BJ (cell line): ENCODE results near the gene PDLIM7. TPM values are rescaled to one million over a fixed set of nuclear protein-coding genes. Genes with fewer than 3 reads are reported as not detected.

ENCODE experiments used
- CTCF ChIA-PET: fragments of 350-600 bp; formaldehyde crosslinking; extraction: SDS; loops from one replicate; lab custom pipeline; 2021; ENCODE audit warnings: antibody characterized with exemption, inconsistent platforms; lab: Yijun Ruan, JAX
- POLR2A ChIA-PET: fragments of 300-600 bp; sonication (Branson Sonifier 250); formaldehyde crosslinking; extraction: SDS; loops from one replicate; lab custom pipeline; 2021; ENCODE audit warnings: antibody characterized with exemption; lab: Charles Lee
- DNase-seq: peaks from one replicate; pipeline ENCODE4 v3.0.0-alpha.2; 2011; ENCODE audit warnings: low read depth
- H3K27me3 ChIP-seq: 2 replicates; pipeline ENCODE4 v1.6.0; 2011; ENCODE audit warnings: low read length; ENCODE audit not compliant: control insufficient read depth, insufficient read depth
- H3K36me3 ChIP-seq: 2 replicates; pipeline ENCODE4 v1.5.1; 2011; ENCODE audit warnings: low read length; ENCODE audit not compliant: control insufficient read depth, insufficient read depth
- H3K4me3 ChIP-seq: 2 replicates; pipeline ENCODE4 v1.5.1; 2011; ENCODE audit warnings: low read depth, mild to moderate bottlenecking, control low read depth, low read length
- polyA plus RNA-seq: library from polyadenylated mRNA; depleted of rRNA; stranded (reverse); fragments of >200 nt; gene quantifications from 2 replicates; pipeline ENCODE4 v1.2.3, GENCODE V29; 2011
- TF ChIP-seq, protein P1 (sequence below): IDR thresholded peaks from 2 replicates; pipeline ENCODE4 v1.5.1; 2011; ENCODE audit warnings: low read depth, mild to moderate bottlenecking, control low read depth, inconsistent platforms, low read length, moderate library complexity; ENCODE audit not compliant: insufficient read depth

The PDLIM7 gene
- polyA plus RNA-seq, 1 experiment: 624 TPM

- TF ChIP-seq, protein P1, sequence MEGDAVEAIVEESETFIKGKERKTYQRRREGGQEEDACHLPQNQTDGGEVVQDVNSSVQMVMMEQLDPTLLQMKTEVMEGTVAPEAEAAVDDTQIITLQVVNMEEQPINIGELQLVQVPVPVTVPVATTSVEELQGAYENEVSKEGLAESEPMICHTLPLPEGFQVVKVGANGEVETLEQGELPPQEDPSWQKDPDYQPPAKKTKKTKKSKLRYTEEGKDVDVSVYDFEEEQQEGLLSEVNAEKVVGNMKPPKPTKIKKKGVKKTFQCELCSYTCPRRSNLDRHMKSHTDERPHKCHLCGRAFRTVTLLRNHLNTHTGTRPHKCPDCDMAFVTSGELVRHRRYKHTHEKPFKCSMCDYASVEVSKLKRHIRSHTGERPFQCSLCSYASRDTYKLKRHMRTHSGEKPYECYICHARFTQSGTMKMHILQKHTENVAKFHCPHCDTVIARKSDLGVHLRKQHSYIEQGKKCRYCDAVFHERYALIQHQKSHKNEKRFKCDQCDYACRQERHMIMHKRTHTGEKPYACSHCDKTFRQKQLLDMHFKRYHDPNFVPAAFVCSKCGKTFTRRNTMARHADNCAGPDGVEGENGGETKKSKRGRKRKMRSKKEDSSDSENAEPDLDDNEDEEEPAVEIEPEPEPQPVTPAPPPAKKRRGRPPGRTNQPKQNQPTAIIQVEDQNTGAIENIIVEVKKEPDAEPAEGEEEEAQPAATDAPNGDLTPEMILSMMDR: no peak
- H3K27me3 ChIP-seq: no peaks in the 10 kb centered on the region
- ChIA-PET POLR2A (no interaction called here), CTCF (interaction anchor here (1.2 to 1.6 kb wide), 2 partner anchors 12 to 64 kb away, joined by 3 read pairs; partner anchors contain the start of gene DDX41)
- H3K36me3 ChIP-seq: peaks cover 65% of the 10 kb centered on the region
- no peak for DNase-seq
- no peak overlapping the region for H3K4me3 ChIP-seq
Measured at GRCh38 chr5:177528631-177529030, 31.2 kb upstream of the PDLIM7 start.

DNA sequence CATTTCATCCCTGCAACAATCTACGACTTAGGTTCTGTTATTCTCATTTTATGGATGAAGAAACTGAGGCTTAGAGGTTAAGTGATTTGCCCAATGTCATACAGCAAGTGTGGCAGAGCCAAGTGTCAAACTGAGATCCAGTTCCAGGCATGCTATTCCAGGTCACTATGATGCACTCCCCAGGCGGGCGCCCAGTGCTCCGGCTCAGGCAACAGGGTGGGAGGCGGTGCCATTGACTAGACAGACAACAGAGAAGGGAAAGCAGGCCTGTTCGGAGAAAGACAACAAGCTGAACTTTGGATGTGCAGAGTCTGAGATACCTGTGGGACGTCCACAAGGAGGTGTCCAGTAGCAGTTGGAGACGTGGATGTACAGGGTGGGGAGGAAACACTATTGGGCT is 30.2 kb upstream of the PDLIM7 start:
- POLR2A ChIA-PET: interaction anchor here (0.6 kb wide), 1 partner anchor 72 kb away, joined by 3 read pairs; the partner anchor contains the start of gene B4GALT7
- CTCF ChIA-PET: interaction anchor here (0.5 to 1.6 kb wide), 3 partner anchors 11 to 65 kb away, joined by 3 to 5 read pairs (median 3); partner anchors contain the start of gene DDX41
- no peak for DNase-seq
- TF ChIP-seq, protein P1: no peak
- H3K4me3 ChIP-seq: no peak overlapping the region
- peaks cover 68% of the 10 kb centered on the region for H3K36me3 ChIP-seq
- no peaks in the 10 kb centered on the region for H3K27me3 ChIP-seq

GRCh38 chr5:177526791-177527190 is 29.4 kb upstream of the PDLIM7 start:
- no peak for DNase-seq
- ChIA-PET POLR2A (no interaction called here), CTCF (no interaction called here)
- no peaks in the 10 kb centered on the region for H3K27me3 ChIP-seq
- H3K4me3 ChIP-seq: no peak overlapping the region
- TF ChIP-seq, protein P1: no peak
- peaks cover 62% of the 10 kb centered on the region for H3K36me3 ChIP-seq

DNA sequence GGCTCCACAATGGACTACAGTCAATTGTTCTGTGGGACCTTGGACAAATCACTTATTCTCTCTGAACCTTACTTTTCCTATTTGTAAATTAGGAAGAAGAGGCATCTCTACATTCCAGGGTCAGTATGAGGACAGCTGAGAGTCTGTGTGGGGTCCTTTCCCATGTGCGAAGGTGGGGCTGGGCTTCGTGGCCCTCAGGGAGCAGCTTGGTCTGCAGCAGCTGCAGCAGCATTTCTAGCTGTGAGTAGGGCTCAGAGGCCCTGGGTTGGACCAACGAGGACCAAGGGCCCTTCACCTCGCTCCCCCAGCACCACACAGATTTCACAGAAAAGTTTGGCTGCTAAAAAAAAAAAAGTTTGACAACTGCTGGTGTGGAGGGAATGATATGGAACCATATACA is 28.8 kb upstream of the PDLIM7 start:
- Histone ChIP-seq H3K4me3 (no peak overlapping the region), H3K27me3 (no peaks in the 10 kb centered on the region), H3K36me3 (peaks cover 63% of the 10 kb centered on the region)
- POLR2A ChIA-PET: no interaction called here
- TF ChIP-seq, protein P1: no peak
- DNase-seq: no peak
- CTCF ChIA-PET: interaction anchor here (1.0 to 2.1 kb wide), 2 partner anchors 9 to 11 kb away, joined by 3 to 8 read pairs; partner anchors contain the start of gene DDX41

DNA sequence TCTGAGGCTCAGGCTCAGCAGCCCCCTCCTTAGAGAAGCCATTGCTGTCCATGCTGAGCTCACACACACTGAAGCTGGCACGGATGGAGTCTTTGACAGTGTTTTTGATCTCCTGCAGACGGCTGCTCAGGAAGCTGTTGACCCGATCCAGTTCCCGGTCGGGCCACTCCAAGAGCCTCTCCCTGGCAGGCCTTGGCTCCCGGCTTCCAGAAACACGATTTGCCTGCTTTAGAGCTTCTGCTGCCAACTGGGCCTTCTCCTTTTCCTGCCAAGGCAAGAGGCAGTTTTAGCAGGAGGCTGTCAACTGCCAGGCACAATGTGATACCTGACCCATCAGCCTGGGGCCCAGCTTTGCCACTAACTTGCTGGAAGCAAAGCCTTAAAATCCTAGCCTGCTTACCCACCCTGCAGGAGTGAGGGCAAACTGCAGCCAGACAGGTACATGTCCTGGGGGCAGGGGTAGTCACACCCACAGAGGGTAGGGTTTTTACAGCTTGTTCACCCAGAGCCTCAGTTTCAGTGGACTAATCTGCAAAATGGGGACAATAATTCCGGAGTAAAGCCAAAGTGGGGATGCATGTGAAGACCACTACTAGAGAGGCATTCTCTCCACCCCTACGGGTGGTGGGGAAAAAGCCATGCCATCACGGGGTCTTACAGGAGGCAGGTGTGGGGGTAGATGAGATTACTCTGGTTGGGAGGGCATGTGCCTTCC is 27.7 kb upstream of the PDLIM7 start:
- Histone ChIP-seq H3K27me3 (no peaks in the 10 kb centered on the region), H3K36me3 (peaks cover 56% of the 10 kb centered on the region), H3K4me3 (no peak overlapping the region)
- POLR2A ChIA-PET: no interaction called here
- no peak for DNase-seq
- CTCF ChIA-PET: interaction anchor here (0.9 to 2.1 kb wide), 3 partner anchors 8 to 135 kb away, joined by 3 to 8 read pairs (median 3); partner anchors contain the start of gene DDX41
- TF ChIP-seq, protein P1: no peak
